GM18907 (cell line): ENCODE data around the gene WDR46.

Experiments
- ATAC-seq: cut with Tn5 transposase; IDR thresholded peaks from one replicate; pipeline ENCODE4 v1.9.1; 2021; ENCODE audit warnings: mild to moderate bottlenecking, moderate library complexity; ENCODE audit not compliant: unreplicated experiment

WDR46 gene, protein sequence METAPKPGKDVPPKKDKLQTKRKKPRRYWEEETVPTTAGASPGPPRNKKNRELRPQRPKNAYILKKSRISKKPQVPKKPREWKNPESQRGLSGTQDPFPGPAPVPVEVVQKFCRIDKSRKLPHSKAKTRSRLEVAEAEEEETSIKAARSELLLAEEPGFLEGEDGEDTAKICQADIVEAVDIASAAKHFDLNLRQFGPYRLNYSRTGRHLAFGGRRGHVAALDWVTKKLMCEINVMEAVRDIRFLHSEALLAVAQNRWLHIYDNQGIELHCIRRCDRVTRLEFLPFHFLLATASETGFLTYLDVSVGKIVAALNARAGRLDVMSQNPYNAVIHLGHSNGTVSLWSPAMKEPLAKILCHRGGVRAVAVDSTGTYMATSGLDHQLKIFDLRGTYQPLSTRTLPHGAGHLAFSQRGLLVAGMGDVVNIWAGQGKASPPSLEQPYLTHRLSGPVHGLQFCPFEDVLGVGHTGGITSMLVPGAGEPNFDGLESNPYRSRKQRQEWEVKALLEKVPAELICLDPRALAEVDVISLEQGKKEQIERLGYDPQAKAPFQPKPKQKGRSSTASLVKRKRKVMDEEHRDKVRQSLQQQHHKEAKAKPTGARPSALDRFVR

DNA sequence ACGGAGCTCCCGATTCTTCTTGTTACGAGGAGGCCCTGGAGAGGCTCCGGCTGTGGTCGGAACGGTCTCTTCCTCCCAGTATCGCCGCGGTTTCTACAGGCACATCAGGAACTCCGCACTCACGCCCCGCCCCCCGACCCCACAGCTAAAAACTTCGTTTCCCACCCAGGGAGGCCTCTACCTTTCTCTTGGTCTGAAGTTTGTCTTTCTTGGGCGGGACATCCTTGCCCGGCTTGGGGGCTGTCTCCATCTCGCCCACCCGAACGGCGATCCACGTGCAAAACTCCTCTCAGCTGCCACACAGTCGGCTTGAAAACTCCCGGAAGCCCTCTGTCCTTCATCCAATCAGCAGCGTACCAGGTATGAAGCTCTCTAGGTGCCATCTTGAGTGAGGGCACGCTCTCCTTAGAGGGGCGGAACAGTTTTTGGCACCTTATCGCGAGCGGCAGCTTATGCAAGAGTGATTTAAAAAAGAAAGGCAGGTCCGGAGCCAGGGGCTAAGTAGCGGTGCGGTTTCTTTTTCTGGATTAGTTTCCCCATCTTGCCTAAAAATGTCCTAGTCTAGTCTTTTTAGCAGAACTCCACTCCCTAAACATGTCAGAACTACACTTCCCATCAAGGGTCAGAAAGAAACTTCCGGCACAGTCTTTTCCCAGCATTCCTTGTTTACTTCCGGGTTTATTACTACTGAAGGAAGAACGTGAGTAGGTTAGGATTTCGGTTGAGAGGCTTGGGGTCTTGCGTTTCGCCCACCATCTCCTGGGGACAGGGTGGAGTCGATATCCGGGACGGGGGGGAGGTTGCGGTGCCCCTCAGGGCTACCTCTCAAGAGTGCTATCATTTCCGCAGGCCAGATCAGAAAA lies at the start of gene WDR46, which contains the start of gene PFDN6:
WDR46 (minus strand) TSS at position 319 of the 863 bp plus-strand sequence; CDS start at position 250, 69 bp downstream.
PFDN6 (plus strand) TSS at position 681 of the 863 bp plus-strand sequence. CDS start 256 bp downstream, outside the sequence.
- ATAC-seq: peak; percentile 78

DNA sequence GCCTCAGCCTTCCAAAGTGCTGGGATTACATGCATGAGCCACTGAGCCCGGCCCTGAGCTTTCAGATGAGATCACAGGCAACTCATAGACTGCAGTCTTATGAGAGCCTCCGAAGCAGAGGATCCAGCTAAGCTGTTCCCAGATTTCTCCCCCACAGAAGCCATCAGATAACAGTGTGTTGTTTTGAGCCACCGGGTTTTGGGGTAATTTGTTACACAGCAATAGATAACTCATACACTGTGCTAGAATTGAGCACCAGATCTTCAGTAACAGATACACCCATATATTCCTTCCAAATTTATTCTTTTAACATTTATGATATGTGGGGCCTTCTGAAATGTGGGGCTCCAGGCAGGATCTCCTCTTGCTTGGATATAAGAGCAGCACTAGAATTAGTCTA lies 47.5 kb upstream of the WDR46 start:
- no peak for ATAC-seq

GRCh38 chr6:33335916-33336315 lies 46.9 kb upstream of the WDR46 start:
- no peak for ATAC-seq

DNA sequence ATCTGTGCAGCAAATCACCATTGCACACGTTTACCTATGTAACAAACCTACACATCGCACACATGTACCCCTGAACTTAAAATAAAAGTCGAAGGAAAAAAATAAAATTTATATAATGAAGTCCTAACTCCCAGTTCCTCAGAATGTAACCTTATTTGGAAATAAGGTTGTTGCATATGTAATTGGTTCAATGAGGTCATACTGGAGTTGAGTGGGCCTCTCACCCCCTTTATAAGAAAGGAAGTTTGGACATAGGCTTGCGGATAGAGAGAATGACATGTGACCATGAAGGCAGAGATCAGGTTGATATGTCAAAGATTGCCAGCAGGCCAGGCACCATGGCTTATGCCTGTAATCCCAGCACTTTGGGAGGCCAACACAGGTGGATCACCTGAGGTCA lies 44.6 kb upstream of the WDR46 start:
- no peak for ATAC-seq

- no peak for ATAC-seq
Observed at GRCh38 chr6:33330736-33331135, 41.7 kb upstream of the WDR46 start.

DNA sequence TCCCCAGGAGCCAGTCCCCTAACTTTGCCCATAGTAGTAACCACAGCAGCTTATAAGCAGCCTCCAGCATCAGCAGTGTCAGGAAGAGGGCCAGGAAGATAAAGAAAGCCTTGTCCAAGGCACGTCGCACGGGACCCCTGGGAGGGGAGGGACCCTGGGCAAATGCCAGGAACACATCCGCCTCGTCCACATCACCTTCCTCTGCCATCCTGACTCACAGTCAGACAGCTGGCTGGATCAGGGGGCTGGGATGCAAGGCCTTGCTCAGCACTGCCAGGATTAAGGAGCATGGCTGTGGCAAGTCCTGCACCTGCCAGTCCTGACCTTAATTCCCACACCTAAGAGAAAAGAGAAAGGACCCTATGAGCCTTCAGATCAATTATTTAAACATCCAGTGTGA lies 40.0 kb upstream of the WDR46 start:
- no peak for ATAC-seq

DNA sequence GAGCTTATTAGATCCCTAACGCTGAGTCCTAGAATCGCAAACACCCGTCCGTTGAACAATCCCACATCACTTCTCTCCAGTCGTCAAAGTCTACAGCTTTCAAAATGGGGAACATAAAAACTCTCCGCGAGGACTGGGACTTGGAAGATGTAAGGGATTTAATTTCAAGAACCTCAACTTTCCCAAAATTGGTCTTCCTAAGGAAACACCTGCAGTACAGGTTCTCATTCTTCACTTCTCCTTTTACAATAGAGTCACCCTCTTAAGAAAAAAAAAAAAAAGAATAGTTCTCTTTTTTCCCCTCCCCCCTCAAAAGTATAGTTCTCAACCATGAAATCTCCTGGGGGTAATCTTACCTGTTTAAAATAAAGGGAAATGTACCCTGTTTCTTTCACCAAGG lies 35.1 kb upstream of the WDR46 start:
- no peak for ATAC-seq

GRCh38 chr6:33323623-33323948 lies 34.5 kb upstream of the WDR46 start:
- peak; percentile 14 for ATAC-seq

GRCh38 chr6:33321227-33321626 lies 32.2 kb upstream of the WDR46 start:
- no peak for ATAC-seq

DNA sequence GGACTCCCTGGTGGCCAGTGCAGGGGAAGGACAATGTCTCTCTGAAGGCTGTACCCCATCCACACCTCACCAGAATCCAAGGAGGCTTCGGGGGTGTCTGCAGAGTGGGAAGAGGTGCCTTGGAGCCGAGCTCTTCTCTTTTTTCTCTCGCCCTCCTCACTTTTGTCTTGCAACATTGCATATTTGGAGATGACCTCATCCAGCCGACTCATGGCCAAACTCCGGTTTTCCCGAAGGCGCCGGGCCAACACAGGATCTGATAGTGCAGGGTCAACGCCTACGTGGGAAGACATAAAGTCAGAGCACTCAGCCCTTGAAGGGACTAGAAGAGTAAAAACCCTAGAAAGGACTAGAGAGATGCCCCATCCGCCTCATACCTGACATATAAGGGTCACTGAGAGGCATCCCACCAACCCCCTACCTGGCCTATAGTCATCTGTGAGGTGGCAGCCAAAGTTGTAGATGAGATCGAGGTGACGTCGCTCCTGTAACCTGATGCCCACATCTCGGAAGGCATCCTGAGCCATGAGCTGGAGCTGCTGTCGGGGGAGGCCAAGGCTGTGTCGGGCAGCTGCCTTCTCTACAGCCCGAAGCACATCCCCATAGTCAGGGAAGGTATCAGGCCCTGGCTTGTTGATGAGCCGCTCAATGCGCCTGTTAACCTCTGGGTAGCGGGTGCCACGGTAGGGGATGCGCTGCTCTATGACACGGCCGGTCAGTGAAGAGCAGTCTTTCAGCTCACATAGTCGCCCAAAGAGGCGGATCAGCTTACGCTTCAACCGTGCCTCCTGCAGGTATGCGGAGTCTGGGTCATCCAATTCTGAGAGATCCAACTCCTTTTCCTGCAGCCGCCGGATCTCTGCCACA lies 31.5 kb upstream of the WDR46 start:
- no peak for ATAC-seq

DNA sequence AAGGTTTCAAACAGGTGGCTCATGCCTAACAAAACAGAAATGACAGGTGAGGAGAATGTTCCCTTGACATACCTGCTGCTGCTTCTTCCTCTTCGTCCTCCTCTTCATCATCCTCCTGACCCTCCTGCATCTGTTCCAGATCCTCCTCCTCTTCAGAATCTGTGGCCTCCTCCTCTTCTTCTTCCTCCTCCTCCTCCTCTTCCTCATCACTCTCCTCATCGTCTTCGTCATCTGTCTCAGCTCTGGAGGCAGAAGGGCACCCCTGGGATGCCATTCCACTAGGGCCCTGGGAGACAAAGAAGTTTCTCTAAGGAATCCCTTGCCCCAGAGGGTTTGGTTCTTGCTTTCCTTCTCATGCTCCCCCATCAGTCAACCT lies 30.9 kb upstream of the WDR46 start:
- ATAC-seq: no peak

DNA sequence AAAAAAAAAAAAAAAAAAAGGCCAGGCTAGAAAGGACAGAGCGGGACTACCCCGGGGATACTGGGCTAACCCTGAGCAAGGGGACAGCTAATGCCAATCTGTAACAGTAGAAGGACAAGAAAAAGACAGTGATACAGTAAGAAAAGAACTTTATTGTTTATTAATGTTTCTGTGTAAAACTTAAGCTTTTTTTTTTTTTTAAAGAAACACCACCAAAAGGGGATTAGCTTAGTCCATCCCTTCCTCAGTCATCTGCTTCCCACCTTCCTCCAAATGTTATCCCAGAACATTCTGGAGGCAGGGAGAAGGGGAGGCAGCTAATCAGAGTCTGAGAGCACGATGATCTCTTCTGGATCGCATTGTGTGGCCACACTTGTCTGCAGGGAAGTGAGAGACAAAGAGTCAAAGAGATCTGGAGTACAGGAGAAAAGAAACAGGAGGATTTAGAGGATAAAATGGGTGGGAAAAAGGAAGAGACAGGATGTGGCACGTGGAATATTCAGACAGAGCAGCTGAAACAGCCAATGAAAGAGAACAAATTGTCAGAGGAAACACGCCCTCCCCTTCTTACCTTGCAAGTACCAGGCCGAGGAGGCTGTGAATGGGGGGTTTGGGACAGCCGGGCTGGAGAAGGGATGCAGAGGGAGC lies 29.5 kb upstream of the WDR46 start:
- no peak for ATAC-seq

DNA sequence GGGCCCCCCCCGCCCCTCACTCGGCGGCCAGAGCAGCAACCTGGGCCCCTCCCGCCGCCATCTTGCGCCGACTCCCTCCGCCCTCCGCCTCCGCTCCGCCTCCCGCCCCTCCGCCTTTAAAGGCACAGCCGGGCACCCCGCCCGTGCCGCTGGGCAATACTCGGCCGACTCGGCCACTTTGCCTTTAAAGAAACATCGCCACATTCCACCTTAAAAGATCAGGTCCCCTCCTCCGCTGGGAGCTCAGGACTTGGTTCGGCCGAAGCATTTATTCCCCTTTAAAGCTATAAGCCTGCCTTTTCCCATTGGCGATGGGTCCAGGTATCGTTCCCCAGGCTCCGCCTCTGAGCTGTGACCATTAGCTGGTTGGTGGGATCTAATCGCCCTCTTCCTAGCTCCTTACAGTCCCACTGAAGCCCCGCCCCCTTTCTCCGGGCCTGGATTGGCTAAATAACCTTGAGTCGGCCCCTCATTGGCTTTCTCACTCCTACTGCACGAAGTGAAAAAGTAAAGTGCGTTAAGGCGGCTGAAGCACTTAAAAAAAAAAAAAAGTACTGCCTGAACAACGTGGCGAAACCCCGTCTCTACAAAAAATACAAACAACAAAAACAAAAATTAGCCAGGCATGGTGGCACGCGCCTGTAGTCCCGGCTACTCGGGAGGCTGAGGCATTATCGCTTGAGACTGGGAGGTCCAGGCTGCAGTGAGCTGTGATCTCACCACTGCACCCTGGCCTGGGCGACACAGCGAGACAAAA lies 28.8 kb upstream of the WDR46 start, which contains the start of gene ZBTB22:
ZBTB22 (minus strand) TSS at position 76 of the 757 bp plus-strand sequence. CDS start 828 bp downstream, outside the sequence.
- ATAC-seq: peak; percentile 47

GRCh38 chr6:33317419-33317668 lies 28.3 kb upstream of the WDR46 start:
- ATAC-seq: no peak

DNA sequence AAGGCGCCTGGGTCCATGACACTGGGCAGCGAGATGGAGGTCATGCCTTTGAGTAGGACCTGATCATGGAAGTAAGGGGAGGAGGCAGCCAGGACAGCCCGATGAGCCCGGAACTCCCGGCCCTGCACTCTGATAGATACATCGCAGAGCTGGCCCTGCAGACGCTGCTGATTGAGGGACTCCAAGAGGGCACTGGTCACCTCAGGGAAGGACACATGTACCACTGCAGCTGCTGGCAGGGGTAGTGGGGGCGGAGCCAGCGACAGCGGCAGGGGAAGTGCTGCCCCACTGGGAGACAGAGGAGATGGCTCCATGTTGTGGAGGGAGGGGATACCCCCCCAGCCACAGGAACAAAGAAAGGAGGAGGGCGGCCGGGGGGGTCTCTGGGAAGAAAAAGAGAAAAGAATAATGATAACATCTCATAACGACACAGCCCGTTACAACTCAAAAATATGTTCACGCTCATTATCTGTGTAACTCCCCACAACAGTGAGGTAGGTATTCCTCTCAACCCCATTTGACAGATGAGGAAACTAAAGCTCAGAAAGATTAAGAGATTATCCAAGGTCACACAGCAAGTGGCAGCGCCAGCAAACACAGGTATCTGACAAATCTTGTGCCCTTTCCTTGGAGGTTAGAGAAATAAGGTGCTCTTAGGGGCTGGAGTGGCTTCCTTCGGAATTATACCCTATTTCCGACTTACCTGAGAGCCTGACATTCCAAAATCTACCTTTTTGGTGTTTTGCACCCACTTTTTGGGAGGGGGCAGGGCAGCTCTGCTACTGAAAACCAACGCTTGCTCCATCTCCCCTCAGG lies 27.8 kb upstream of the WDR46 start:
- ATAC-seq: no peak

DNA sequence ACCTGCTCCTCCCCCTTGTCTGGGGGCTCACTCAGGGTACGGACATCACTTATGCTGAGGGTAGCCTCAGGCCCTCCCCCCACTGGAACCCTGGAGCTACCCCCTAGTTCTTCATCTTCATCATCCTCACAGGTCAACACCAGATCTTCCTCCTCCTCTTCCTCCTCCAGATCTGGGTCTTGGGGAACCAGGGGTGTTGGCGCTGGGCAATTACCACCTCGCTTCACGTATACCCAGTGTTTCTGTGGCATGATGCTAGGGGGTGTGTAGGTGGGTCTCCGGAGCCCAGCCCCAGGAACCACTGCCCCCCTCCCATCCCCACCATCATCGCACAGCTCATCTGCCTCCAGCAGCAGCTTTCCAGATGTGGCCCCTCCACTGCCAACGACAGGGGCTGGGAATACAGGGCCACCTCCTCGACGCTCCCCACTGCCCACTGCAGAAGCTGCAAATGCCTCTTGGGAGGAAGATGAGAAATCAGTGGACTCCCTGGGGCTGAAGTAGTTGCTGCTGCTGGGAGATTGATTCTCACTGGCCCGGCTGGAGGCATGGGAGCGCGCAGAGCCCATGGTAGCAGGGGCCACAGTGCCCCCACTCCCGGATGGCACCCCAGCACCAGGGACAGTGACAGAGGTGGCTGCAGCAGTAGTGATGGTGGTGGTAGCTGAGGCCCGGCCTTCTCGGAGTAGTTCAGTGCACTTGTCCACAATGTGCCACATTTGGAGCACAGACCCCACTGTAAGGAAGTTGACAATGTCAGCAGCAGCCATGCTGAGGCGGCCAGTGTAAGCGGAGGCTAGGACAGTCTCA lies 27.0 kb upstream of the WDR46 start:
- no peak for ATAC-seq

- ATAC-seq: no peak
Observed at GRCh38 chr6:33314943-33315792, 26.1 kb upstream of the WDR46 start.
